PC-3 (cell line): ENCODE measurements around the gene PTRH2. TPM values are rescaled to one million over a fixed set of nuclear protein-coding genes. Genes with fewer than 3 reads are reported as not detected.
A peak's percentile ranks its signal among the peaks of the same experiment; 100 is the strongest.

Experiments used
- ATAC-seq: fragments of 200-7000 bp; cut with Tn5 transposase; 2 replicates; pipeline ENCODE4 v1.9.1; 2020; ENCODE audit warnings: mild to moderate bottlenecking, moderate library complexity
- BruUV-seq: library from RNA; stranded (reverse); fragments of 400-500 nt; replicated peaks from 2 replicates; lab custom pipeline; 2021; lab: Mats Ljungman, UMichigan
- CTCF ChIA-PET: fragments of 300-600 bp; sonication (Branson Sonifier 250); formaldehyde crosslinking; loops from one replicate; lab custom pipeline; 2022; ENCODE audit warnings: antibody characterized with exemption; lab: Charles Lee
- POLR2A ChIA-PET: fragments of 300-600 bp; sonication (Branson Sonifier 250); formaldehyde crosslinking; loops from one replicate; lab custom pipeline; 2022; ENCODE audit warnings: antibody characterized with exemption; ENCODE audit not compliant: unreplicated experiment; lab: Charles Lee
- DNase-seq: peaks from one replicate; pipeline ENCODE4 v3.0.0-alpha.2; 2015
- H2AFZ ChIP-seq: fragments of 300-600 bp; sonication (generic); 2 replicates; pipeline ENCODE4 v1.6.0; 2016; ENCODE audit warnings: antibody characterized with exemption, low read length
- H3F3A ChIP-seq: fragments of 300-600 bp; sonication (generic); one replicate; pipeline ENCODE4 v1.6.0; 2017; ENCODE audit warnings: antibody characterized with exemption, low read length, control low read depth, mild to moderate bottlenecking; ENCODE audit not compliant: unreplicated experiment
- H3K27ac ChIP-seq: fragments of 300-600 bp; sonication (generic); 2 replicates; pipeline ENCODE4 v1.5.1; 2016; ENCODE audit warnings: mild to moderate bottlenecking, low read length
- H3K27me3 ChIP-seq: fragments of 300-600 bp; sonication (generic); 2 replicates; pipeline ENCODE4 v1.6.1; 2016; ENCODE audit warnings: low read length, mixed read lengths
- H3K36me3 ChIP-seq: fragments of 300-600 bp; sonication (generic); 2 replicates; pipeline ENCODE4 v1.6.1; 2016; ENCODE audit warnings: low read depth, mixed run types, low read length, mixed read lengths
- H3K4me1 ChIP-seq: fragments of 300-600 bp; sonication (generic); 2 replicates; pipeline ENCODE4 v1.5.1; 2016; ENCODE audit warnings: low read length; ENCODE audit not compliant: insufficient read depth
- H3K4me2 ChIP-seq: fragments of 300-600 bp; sonication (generic); 2 replicates; pipeline ENCODE4 v1.6.0; 2016; ENCODE audit warnings: low read length
- H3K4me3 ChIP-seq: fragments of 300-600 bp; sonication (generic); 2 replicates; pipeline ENCODE4 v1.5.1; 2016; ENCODE audit warnings: mild to moderate bottlenecking, low read length, mixed read lengths
- H3K79me2 ChIP-seq: fragments of 300-600 bp; sonication (generic); 2 replicates; pipeline ENCODE4 v1.6.1; 2017; ENCODE audit warnings: low read length, mixed read lengths
- H3K9ac ChIP-seq: fragments of 300-600 bp; sonication (generic); 2 replicates; pipeline ENCODE4 v1.6.0; 2016; ENCODE audit warnings: mild to moderate bottlenecking, low read length
- H3K9me2 ChIP-seq: fragments of 300-600 bp; sonication (generic); replicated peaks from 2 replicates; pipeline ENCODE4 v1.6.1; 2016; ENCODE audit warnings: mixed run types, low read length, mixed read lengths
- H3K9me3 ChIP-seq: fragments of 300-600 bp; sonication (generic); 2 replicates; pipeline ENCODE4 v1.6.1; 2016; ENCODE audit warnings: low read length, mixed read lengths
- H4K20me1 ChIP-seq: fragments of 300-600 bp; sonication (generic); 2 replicates; pipeline ENCODE4 v1.6.1; 2016; ENCODE audit warnings: low read length, mixed read lengths
- EZH2 ChIP-seq: fragments of 300-600 bp; sonication (generic); IDR thresholded peaks from one replicate; pipeline ENCODE4 v1.6.1; 2017; ENCODE audit warnings: antibody characterized with exemption, mild to moderate bottlenecking, low read length; ENCODE audit not compliant: unreplicated experiment
- EZH2phosphoT487 ChIP-seq: fragments of 300-600 bp; sonication (generic); IDR thresholded peaks from 2 replicates; pipeline ENCODE4 v1.6.1; 2018; ENCODE audit warnings: mild to moderate bottlenecking, antibody characterized with exemption, low read length, borderline replicate concordance
- intact Hi-C: fragments of 100-400 bp; cut with micrococcal nuclease; formaldehyde crosslinking; loops from 2 replicates; pipeline ENCODE4 v1.9.0; 2023
- total RNA-seq: library from RNA; depleted of rRNA; stranded (reverse); fragments of >200 nt; gene quantifications from 2 replicates; pipeline ENCODE4 v1.2.3, GENCODE V29; 2014
- TF ChIP-seq, protein P1 (sequence below): fragments of 300-600 bp; sonication (generic); conservative IDR thresholded peaks from 2 replicates; pipeline ENCODE4 v1.5.1; 2017; ENCODE audit warnings: antibody characterized with exemption, low read depth, mild to moderate bottlenecking, low read length

PTRH2 gene
- total RNA-seq, 1 experiment from 2014 or later: 69.8 TPM

- Histone ChIP-seq H3K4me3 (no peak overlapping the region), H4K20me1 (peaks cover 58% of the 10 kb centered on the region), H3K4me2 (peak overlapping the region; percentile 10), H3K4me1 (peaks cover 23% of the 10 kb centered on the region), H2AFZ (no peak overlapping the region), H3K9ac (no peak overlapping the region), H3K27me3 (no peaks in the 10 kb centered on the region), H3K9me2 (no peaks in the 10 kb centered on the region), H3F3A (peaks cover 8% of the 10 kb centered on the region), H3K9me3 (no peaks in the 10 kb centered on the region), H3K79me2 (peaks cover 71% of the 10 kb centered on the region), H3K36me3 (peaks cover 87% of the 10 kb centered on the region), H3K27ac (peak overlapping the region; percentile 31)
- ATAC-seq (peak; percentile 94), DNase-seq (peak; percentile 74)
- CTCF ChIA-PET: no interaction called here
- TF ChIP-seq, protein P1, sequence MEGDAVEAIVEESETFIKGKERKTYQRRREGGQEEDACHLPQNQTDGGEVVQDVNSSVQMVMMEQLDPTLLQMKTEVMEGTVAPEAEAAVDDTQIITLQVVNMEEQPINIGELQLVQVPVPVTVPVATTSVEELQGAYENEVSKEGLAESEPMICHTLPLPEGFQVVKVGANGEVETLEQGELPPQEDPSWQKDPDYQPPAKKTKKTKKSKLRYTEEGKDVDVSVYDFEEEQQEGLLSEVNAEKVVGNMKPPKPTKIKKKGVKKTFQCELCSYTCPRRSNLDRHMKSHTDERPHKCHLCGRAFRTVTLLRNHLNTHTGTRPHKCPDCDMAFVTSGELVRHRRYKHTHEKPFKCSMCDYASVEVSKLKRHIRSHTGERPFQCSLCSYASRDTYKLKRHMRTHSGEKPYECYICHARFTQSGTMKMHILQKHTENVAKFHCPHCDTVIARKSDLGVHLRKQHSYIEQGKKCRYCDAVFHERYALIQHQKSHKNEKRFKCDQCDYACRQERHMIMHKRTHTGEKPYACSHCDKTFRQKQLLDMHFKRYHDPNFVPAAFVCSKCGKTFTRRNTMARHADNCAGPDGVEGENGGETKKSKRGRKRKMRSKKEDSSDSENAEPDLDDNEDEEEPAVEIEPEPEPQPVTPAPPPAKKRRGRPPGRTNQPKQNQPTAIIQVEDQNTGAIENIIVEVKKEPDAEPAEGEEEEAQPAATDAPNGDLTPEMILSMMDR: no peak
- TF ChIP-seq EZH2 (no peak), EZH2phosphoT487 (no peak)
- intact Hi-C loops: loop anchor here (1.0 kb wide), 1 partner anchor 14 kb away; no protein-coding TSS in a partner anchor
- POLR2A ChIA-PET: interaction anchor here (0.7 kb wide), 1 partner anchor 32 kb away, joined by 3 read pairs; no protein-coding TSS in a partner anchor
- no TSS peak for BruUV-seq
These were observed 55.9 kb downstream of the PTRH2 start for GRCh38 chr17:59651346-59651745.

DNA sequence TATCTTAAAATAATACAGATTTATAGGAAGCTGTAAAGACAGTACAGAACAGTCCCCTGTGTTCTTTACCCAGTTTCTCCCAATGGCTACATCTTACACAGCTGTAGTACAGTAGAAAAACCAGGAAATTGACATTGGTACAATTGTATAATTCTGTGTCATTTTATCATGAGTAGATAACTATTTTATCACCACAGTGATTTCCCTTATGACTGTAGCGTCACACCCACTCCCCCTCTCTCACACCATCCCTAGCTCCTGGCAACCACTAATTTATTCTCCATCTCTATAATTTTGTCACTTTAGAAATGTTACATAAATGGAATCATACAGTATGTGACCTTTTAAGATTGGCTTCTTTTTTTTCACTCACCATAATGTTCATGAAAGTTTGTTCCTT lies 56.6 kb downstream of the PTRH2 start:
- POLR2A ChIA-PET: interaction anchor here (0.7 kb wide), 2 partner anchors 19 to 608 kb away, joined by 5 read pairs; no protein-coding TSS in a partner anchor
- no peaks in the 10 kb centered on the region for H3K27me3 ChIP-seq
- H2AFZ ChIP-seq: no peak overlapping the region
- peaks cover 76% of the 10 kb centered on the region for H3K79me2 ChIP-seq
- no peak overlapping the region for H3K9ac ChIP-seq
- peaks cover 88% of the 10 kb centered on the region for H3K36me3 ChIP-seq
- H3K9me3 ChIP-seq: no peaks in the 10 kb centered on the region
- no peaks in the 10 kb centered on the region for H3K9me2 ChIP-seq
- peak overlapping the region; percentile 10 for H3K4me2 ChIP-seq
- no peak for DNase-seq
- intact Hi-C loops: loop anchor here (1.0 kb wide), 1 partner anchor 15 kb away; no protein-coding TSS in a partner anchor
- peak; percentile 12; the same call in 1 of the 2 replicates for ATAC-seq
- TF ChIP-seq, protein P1: no peak
- no peak for TF ChIP-seq EZH2
- TF ChIP-seq EZH2phosphoT487: no peak
- peaks cover 8% of the 10 kb centered on the region for H3F3A ChIP-seq
- H4K20me1 ChIP-seq: peaks cover 61% of the 10 kb centered on the region
- CTCF ChIA-PET: no interaction called here
- BruUV-seq: no TSS peak
- peak overlapping the region; percentile 10; the same call in 1 of the 2 replicates for H3K27ac ChIP-seq
- H3K4me1 ChIP-seq: peaks cover 23% of the 10 kb centered on the region
- no peak overlapping the region for H3K4me3 ChIP-seq

DNA sequence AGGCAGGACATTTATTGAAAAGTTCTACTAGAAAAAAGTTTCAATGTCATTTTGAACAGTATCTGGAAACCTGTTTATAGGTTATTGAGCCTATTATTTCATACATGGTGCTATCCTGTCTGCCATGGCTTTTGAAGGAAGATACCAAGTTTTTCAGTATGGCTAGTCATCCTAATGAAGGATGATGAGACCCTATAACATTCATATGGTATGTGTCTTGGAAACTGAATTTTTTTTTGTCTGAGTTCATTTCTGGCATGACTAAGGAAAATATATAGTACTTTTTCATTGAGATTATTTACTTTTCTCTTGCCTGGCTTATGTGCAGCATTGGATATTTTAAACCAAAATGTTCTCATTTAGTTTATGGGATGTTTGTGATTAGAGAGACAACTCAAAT lies 57.3 kb downstream of the PTRH2 start:
- CTCF ChIA-PET: no interaction called here
- no peak for TF ChIP-seq EZH2phosphoT487
- TF ChIP-seq, protein P1: no peak
- no peak for TF ChIP-seq EZH2
- intact Hi-C loops: no loop called here
- H3K4me1 ChIP-seq: peaks cover 23% of the 10 kb centered on the region
- no peak for DNase-seq
- H2AFZ ChIP-seq: no peak overlapping the region
- H4K20me1 ChIP-seq: peaks cover 69% of the 10 kb centered on the region
- peaks cover 88% of the 10 kb centered on the region for H3K36me3 ChIP-seq
- no peak overlapping the region for H3K27ac ChIP-seq
- no peaks in the 10 kb centered on the region for H3K9me3 ChIP-seq
- no peak overlapping the region for H3K9ac ChIP-seq
- peaks cover 79% of the 10 kb centered on the region for H3K79me2 ChIP-seq
- no peaks in the 10 kb centered on the region for H3K27me3 ChIP-seq
- no TSS peak for BruUV-seq
- no peak overlapping the region for H3K4me3 ChIP-seq
- H3K9me2 ChIP-seq: no peaks in the 10 kb centered on the region
- peaks cover 8% of the 10 kb centered on the region for H3F3A ChIP-seq
- POLR2A ChIA-PET: interaction anchor here (0.7 kb wide), 1 partner anchor 18 kb away, joined by 5 read pairs; no protein-coding TSS in a partner anchor
- H3K4me2 ChIP-seq: no peak overlapping the region
- peak; percentile 16 for ATAC-seq
